Right ventricle myocardium superior (tissue), 1 donor: ENCODE data around the gene OR2A7. TPM values are rescaled to one million over a fixed set of nuclear protein-coding genes. Genes with fewer than 3 reads are reported as not detected.
A peak's percentile ranks its signal among the peaks of the same experiment; 100 is the strongest.
"Not testable (repeated sequence)": the region's sequence is repeated elsewhere in the genome, so short reads cannot be mapped to it uniquely, and the experiment has no call there.

Experiments
- ATAC-seq: fragments of 200-7000 bp; cut with Tn5 transposase; one replicate; pipeline ENCODE4 v1.9.1; 2020; ENCODE audit warnings: mild to moderate bottlenecking; ENCODE audit not compliant: poor library complexity
- DNase-seq: peaks from one replicate; pipeline ENCODE4 v3.0.0-alpha.2; 2020
- intact Hi-C: fragments of 100-400 bp; cut with DNase I; formaldehyde crosslinking; loops from one replicate; pipeline ENCODE4 v1.11.2; 2022
- long read RNA-seq: library from polyadenylated mRNA; unstranded; transcript quantifications from one replicate; pipeline ENCODE4 v2.0.0, GENCODE V29; 2021
- total RNA-seq: library from RNA; stranded (reverse); fragmentation: NEBNext Ultra II Directional; extraction: Animal tissue kit (Norgen Biotek cat#: 25700); gene quantifications from one replicate; pipeline ENCODE4 v1.2.1, GENCODE V29; 2021
- donor health status: DM: no; HTN: yes; CAD: no; lungs with severe emphysema.

Gene OR2A7
- 0.51 TPM for total RNA-seq
- long read RNA-seq = 0 reads

DNA sequence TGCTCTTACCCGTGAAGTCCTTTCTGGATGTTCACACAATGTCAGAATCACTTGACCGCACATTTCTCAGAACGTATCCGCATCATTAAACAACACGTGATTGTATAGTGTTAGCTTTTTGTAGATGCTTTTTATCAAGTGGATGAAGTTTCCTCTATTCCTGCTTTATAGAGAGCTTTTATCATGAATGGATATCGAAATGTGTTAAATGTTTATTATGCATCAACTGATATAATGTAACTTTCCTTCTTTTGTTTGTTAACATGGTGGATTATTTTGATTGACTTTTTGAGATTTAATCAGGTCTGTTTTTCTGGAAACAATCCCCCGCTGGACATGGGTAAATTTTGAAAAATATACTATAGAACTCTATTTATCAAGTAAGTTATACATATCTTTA is at the start of gene OR2A7:
OR2A7 (minus strand) TSS at position 101 of the 400 bp plus-strand sequence. CDS start 5,164 bp downstream, outside the sequence.
- DNase-seq, intact Hi-C loops, ATAC-seq: not testable (repeated sequence)

DNA sequence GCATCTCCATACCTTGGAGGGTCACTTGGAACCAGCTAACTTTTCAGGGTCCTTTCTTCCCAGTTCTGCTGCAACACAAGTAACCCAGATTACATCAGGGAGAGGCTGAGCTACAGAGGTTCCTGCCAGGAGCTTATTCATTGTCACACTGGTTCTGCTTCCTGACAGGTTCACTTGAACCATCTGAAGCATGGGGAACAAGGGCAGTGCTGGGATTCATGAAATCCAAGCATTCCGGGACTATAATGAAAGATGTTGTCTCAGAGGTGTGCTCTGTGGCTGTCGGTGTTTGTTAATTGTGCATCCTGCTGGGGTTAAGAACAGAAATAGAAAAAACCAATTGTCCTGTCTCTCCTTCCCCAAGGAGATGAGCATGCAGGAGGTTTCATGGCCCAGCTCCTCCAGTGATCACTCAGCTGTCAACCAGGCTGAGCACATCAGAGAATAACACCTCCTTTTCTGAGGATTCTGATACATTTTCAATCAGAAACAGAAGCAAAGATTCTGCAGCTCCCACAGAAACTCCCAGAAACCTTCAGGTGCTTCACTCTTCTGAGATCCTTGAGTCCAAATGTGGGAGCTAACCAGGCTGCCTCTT is 47.4 kb upstream of the OR2A7 start, which contains the start of gene OR2A1:
OR2A1 (plus strand) TSS at position 548 of the 598 bp plus-strand sequence. CDS start 5,706 bp downstream, outside the sequence.
- DNase-seq, ATAC-seq, intact Hi-C loops: not testable (repeated sequence)

DNA sequence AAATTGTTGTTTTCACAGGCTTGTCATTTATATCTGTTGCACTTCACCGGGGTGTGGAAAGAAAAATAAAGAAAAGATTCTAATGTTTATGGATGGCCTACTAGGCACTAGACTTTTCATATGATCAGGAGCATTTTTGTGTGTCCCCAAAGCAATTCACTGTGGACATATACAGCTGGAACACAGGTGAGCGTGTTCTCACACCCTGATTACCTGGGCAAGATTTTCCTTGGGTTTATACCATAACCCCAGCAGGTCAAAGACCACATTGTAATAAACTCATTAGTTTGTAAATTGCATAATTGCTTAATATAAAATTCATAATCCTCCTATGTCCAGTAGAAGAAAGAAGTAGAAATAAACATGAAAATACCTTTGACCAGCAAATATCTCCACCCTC is 46.6 kb upstream of the OR2A7 start:
- intact Hi-C loops, ATAC-seq, DNase-seq: not testable (repeated sequence)

DNA sequence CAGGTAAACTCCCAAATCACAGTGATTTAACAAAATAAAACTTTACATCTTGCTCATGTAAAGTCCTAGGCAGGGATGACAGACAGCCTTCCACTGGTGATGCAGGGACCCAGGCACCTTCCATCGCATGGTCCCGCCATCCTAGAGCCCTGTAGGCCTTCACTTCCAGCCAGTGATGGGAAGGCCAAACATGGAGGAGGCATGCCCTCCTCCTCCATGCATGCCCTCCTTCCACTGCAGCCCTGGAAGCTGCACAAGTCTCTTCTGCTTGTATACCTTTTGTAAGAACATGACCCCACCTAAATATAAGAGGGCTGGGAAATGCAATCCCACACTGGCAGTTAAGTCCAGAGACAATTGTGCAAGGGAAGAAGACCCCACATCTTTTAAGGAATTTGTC is 45.1 kb upstream of the OR2A7 start:
- intact Hi-C loops = not testable (repeated sequence)
- DNase-seq = peak; percentile 14

DNA sequence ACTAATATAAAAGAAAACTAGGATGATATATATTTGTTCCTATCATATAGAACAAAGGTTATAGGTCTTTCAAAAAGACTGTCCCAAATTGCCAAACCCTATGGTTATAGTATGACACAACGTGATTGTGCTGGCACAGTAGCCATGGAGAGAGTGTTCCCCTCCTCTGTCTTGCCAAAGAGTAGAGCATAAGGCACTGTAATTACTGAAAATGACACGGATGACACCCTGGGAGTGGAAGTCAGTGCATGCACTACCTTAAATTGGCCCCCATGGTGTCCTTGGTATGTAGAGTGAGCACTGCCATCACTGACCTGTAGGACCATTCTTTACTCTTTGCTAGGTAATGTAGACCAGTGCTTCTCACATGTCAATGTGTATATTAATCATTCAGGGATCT is 40.6 kb upstream of the OR2A7 start:
- DNase-seq, intact Hi-C loops, ATAC-seq: not testable (repeated sequence)

More for the DNA sequence above, 45.1 kb upstream of the OR2A7 start:
- ATAC-seq = not testable (repeated sequence)

- intact Hi-C loops, DNase-seq, ATAC-seq: not testable (repeated sequence)
These were observed 39.0 kb upstream of the OR2A7 start for GRCh38 chr7:144303607-144304006.

GRCh38 chr7:144302578-144303303 is 38.1 kb upstream of the OR2A7 start:
- DNase-seq, ATAC-seq, intact Hi-C loops: not testable (repeated sequence)

GRCh38 chr7:144293794-144294499 is 29.4 kb upstream of the OR2A7 start:
- intact Hi-C loops, DNase-seq: not testable (repeated sequence)
- ATAC-seq = peak; percentile 97

DNA sequence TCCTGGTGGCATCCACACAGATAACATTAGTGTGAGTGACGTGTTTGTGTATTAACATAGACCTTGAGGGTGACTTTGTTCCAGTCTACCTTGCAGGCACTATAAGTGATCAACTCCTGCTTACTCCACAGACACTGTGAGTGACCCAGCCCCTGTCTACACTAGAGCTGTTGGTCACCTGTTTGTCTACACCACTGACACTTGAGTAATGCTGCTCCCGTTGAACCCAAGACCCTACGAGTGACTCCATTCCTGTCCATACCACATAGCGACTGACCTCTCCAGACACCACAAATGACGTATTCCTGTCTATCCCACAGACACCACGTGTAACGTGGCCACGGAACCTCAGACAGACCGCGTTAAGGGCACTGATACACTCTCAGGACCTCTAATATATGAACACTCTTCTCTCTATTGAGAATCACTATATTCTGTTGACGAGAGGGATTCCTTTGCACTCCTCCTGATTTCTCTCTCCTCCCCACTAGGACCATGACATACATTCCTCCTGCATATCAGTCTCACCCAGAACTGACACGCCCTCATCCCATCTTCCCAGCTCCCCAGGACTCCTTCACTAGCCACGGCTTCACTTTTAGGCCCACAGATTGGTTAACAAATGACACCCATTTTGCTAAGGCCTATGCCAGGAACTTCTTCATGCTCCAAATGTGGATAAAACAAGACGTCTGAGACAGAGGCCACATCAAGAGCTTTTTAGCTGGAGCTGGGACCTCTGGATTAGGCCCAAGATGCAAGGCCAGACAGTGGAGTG is 28.0 kb upstream of the OR2A7 start:
- DNase-seq, intact Hi-C loops, ATAC-seq: not testable (repeated sequence)

DNA sequence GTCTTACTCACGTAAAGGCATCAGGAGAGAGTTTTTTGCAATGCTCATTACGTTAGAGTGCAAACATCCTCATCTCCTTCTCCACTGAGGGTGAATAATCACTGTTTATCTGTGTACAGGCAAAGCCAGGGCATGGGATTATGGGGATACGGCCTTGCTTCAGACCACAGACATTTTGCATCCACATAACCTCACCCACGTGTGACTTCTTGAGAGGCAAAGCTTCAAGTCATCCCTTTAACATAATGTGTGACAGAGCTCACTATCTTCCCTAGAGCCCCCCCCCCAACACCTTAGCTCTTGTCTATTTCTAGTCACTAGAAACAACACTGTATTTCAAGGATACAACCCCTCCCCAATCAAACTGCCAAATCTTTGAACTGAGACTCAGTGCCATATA is 27.0 kb upstream of the OR2A7 start:
- DNase-seq, ATAC-seq, intact Hi-C loops: not testable (repeated sequence)

DNA sequence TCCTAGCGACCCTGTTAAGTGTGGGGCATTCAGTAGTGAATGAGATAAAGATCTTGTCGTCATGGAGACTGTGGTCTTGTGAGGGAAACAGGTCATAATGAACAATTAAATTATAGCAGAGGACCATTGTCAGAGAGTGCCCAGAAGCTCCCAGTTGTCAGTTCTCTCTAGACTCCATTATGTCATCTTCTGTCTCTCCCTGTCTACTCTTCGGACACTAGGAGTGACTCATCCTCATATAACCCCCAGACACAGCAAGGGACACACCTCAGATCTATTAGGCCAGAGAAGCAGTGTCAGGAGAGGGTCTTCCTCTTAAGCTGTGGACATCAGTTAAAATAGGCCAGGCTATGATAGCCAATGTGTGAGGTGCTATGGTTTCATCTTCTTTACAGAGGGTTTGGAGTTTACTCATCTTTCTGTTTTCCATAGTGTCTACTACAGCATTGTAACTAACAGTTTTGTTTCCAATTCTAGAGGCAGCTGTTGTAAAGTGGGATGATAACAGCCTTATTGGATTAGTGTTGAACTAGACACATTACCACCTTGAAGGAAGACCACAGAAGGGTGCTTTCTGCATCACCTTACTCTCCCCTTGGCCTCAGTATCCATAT is 22.7 kb upstream of the OR2A7 start:
- intact Hi-C loops = not testable (repeated sequence)

DNA sequence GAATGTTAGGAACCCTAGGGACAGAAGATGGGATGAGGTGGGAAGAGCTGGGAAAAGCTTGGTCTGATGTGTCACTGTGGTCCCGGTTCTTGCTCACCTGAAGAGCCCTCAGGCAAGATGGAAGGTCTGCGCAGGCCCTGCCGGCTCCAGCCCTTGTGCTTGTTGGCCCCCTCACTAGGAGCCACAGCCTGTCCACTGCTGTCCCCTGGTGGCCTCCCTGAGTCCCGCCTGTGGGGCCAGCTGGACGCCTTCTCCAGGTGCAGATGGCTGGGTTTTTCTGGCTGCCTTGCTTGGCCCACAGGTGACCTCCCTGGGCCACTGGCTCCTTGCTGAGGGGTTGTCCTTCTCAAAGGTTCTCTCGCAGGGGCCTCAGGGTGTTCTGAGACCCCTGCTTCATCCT is 19.1 kb upstream of the OR2A7 start:
- intact Hi-C loops, ATAC-seq, DNase-seq: not testable (repeated sequence)

More for the DNA sequence above, 22.7 kb upstream of the OR2A7 start:
- not testable (repeated sequence) for DNase-seq, ATAC-seq

GRCh38 chr7:144282490-144282889 is 17.9 kb upstream of the OR2A7 start:
- intact Hi-C loops, ATAC-seq: not testable (repeated sequence)
- peak; percentile 21 for DNase-seq

DNA sequence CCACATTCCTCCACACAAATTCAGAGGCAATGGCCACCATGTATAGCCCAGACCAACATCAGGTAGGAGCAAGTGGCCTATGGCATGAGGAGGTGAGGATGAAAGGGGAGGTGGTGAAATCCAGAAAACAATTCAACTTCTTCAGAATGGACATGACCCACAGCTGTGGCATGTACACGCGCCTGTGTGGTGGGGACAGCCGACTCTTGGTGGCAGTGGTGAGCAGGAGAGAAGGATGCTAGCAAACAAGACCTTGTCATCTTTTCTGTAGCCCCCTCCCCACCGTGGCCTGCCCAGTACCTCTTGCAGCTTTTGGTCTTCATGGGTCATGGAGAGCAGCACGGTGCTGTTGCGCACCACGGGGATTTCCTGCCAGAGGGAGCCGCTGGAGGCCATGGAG is 17.4 kb upstream of the OR2A7 start:
- DNase-seq, intact Hi-C loops, ATAC-seq: not testable (repeated sequence)

DNA sequence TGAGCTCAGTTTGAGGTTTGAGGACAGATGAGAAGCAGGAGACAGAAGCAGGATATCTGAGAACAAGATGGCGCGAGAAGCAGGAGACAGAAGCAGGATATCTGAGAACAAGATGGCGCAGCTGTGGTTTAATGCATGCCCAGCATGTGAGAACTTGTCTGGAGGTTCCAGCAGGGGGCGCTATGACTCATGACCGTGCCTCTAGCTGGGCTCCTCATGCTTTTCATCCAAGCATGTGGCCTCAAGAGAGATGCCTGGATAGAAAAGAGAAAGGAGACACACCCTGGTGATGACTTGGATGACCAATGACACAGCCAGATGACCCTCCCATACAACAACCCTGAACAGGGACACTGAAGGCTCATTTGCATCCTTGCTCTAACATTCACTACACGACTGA is 15.4 kb upstream of the OR2A7 start:
- ATAC-seq, intact Hi-C loops, DNase-seq: not testable (repeated sequence)

- ATAC-seq, intact Hi-C loops: not testable (repeated sequence)
- DNase-seq = peak; percentile 16
These were observed 10.7 kb upstream of the OR2A7 start for GRCh38 chr7:144275281-144275680.

DNA sequence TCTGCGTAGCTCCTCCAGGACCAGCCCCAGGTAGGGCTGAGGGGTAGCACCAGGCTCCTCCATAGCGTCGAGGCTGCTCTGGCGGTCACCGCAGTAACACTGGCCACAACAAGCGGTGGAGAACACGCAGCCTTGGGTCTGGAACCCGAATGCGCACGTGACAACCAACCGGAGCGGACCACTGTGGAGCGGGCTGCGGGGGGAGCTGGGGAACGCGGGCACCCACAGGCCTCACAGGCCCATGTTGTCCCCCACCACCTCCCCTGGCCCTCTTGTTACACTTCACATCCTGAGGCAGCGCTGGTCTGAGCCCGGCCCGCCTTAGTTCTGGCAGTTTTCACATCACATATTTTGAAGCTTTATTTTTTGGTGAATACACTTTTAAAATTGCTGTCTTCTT is 4.6 kb upstream of the OR2A7 start, which contains the start of gene CTAGE8:
CTAGE8 (minus strand) TSS at position 101 of the 400 bp plus-strand sequence; CDS start at position 63, 38 bp downstream.
- ATAC-seq, DNase-seq: not testable (repeated sequence)

More for the DNA sequence above, 4.6 kb upstream of the OR2A7 start, which contains the start of gene CTAGE8:
- intact Hi-C loops = not testable (repeated sequence)
